Measurements from ENCODE around the gene DHFR2. TPM values are rescaled to one million over a fixed set of nuclear protein-coding genes. Genes with fewer than 3 reads are reported as not detected.
"Not testable (repeated sequence)": the region's sequence is repeated elsewhere in the genome, so short reads cannot be mapped to it uniquely, and the experiment has no call there.

DHFR2 gene
- total and polyA plus RNA-seq, 2 donors (not counting 1 experiment from before 2014, with no cell fraction given): 0.91 to 8.1 TPM

DNA sequence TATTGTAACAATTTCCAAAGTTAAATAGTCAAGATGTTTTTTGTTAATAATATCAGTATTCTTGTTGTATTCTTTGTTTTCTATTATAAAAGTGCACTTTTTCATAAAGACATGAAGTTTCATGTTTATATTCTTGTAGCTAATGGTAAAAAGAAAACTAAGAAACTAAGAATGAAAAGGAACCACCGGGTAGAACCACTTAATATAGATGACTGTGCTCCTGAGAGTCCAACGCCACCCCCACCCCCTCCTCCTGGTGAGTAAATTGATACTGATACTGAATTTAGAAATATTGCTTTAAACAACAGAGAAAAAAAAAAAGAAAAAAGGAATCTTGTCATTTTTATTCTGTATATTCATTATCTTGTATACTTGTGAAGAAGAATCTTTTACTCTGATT lies 13.4 kb downstream of the DHFR2 start:
- H3K36me3 ChIP-seq (replicated peaks in 1 of 2; ENCODE audit: control extremely low read depth in 1 of 2, control insufficient read depth in 1 of 2, extremely low read depth in 1 of 2, insufficient read depth in 2 of 2, low read length in 1 of 2): no peaks in the 10 kb centered on the region
- no peak overlapping the region for H3K9ac ChIP-seq (ENCODE audit: low read length)
- no peak overlapping the region for H3K27ac ChIP-seq (ENCODE audit: low read length in 2 of 2)
- H3K27me3 ChIP-seq (replicated peaks in 1 of 4; ENCODE audit: control extremely low read depth in 1 of 4, control insufficient read depth in 3 of 4, insufficient read depth in 4 of 4, low read length in 3 of 4): no peaks in the 10 kb centered on the region
- no peaks in the 10 kb centered on the region for H3K4me1 Mint-ChIP-seq
- no peaks in the 10 kb centered on the region for H3K79me2 ChIP-seq (ENCODE audit: control insufficient read depth, insufficient read depth, low read length)
- ChIA-PET CTCF (interaction anchor here (0.7 to 1.7 kb wide), 2 partner anchors 11 to 13 kb away, joined by 3 to 5 read pairs; partner anchors contain the start of genes DHFR2 and NSUN3), POLR2A (no interaction called here)
- TF ChIP-seq EZH2 (IDR thresholded peaks at IDR 0.05; ENCODE audit: borderline replicate concordance, insufficient read depth, low read depth, low read length, poor library complexity, severe bottlenecking): no peak
- no peak for TF ChIP-seq CTCF (IDR thresholded peaks at IDR 0.05)
- peaks cover 0 to 4% (median 0%) of the 10 kb centered on the region in 3 donors for H3K9me3 ChIP-seq (ENCODE audit: control extremely low read depth in 1 of 3, control insufficient read depth in 2 of 3, insufficient read depth in 1 of 3, low read length in 2 of 3)
- no peak overlapping the region for H3K4me3 ChIP-seq (ENCODE audit: control extremely low read depth in 1 of 5, extremely low read depth in 1 of 5, insufficient read depth in 1 of 5, low read depth in 2 of 5, low read length in 4 of 5)
- WGBS (ENCODE audit: insufficient coverage): no CpG with 5 or more reads among the region's 2 CpGs
- no peak overlapping the region for H2AFZ ChIP-seq (ENCODE audit: insufficient read depth, low read depth, low read length, poor library complexity, severe bottlenecking)
- no peak overlapping the region for H3K4me3 Mint-ChIP-seq
- H3K27me3 Mint-ChIP-seq: no peaks in the 10 kb centered on the region
- H3K4me2 ChIP-seq (replicated peaks; ENCODE audit: low read depth, low read length, poor library complexity, severe bottlenecking): no peak overlapping the region
- no peaks in the 10 kb centered on the region for H4K20me1 ChIP-seq (ENCODE audit: control insufficient read depth, insufficient read depth, low read length, poor library complexity, severe bottlenecking)
- no peaks in the 10 kb centered on the region for H3K4me1 ChIP-seq (ENCODE audit: control insufficient read depth in 2 of 2, insufficient read depth in 2 of 2, low read length in 2 of 2)
- ATAC-seq (ENCODE audit: low read depth) (no peak), DNase-seq (no peak)
- H3K27ac Mint-ChIP-seq: no peak overlapping the region
- H3K9me3 Mint-ChIP-seq (ENCODE audit: insufficient read depth): no peaks in the 10 kb centered on the region
- intact Hi-C loops (cut with micrococcal nuclease): no loop called here

DNA sequence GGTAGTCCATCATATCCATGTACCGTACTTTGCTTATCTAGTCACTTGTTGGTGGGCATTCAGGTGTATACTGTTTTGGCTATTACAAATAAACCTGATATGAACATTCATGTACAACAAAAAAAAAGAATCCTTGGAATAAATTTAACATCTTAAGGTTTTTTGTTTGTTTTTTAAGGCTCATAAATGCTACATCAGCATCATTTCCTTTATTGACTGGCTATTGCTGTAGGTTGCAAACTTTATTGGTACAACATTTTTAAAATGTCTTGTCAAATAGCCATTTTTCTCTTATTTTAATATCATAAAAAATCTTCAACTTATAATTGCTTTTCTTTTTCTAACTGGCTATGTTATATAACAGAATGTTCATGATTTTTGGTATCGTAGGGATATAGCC lies 16.2 kb downstream of the DHFR2 start:
- no peak overlapping the region for H2AFZ ChIP-seq (ENCODE audit: insufficient read depth, low read depth, low read length, poor library complexity, severe bottlenecking)
- no peaks in the 10 kb centered on the region for H3K27me3 ChIP-seq (replicated peaks in 1 of 4; ENCODE audit: control extremely low read depth in 1 of 4, control insufficient read depth in 3 of 4, insufficient read depth in 4 of 4, low read length in 3 of 4)
- peaks cover 0 to 10% (median 0%) of the 10 kb centered on the region in 3 donors for H3K9me3 ChIP-seq (ENCODE audit: control extremely low read depth in 1 of 3, control insufficient read depth in 2 of 3, insufficient read depth in 1 of 3, low read length in 2 of 3)
- no peaks in the 10 kb centered on the region for H3K4me1 ChIP-seq (ENCODE audit: control insufficient read depth in 2 of 2, insufficient read depth in 2 of 2, low read length in 2 of 2)
- TF ChIP-seq CTCF (IDR thresholded peaks at IDR 0.05) (no peak), EZH2 (IDR thresholded peaks at IDR 0.05; ENCODE audit: borderline replicate concordance, insufficient read depth, low read depth, low read length, poor library complexity, severe bottlenecking) (no peak)
- ATAC-seq (ENCODE audit: low read depth): no peak
- no peaks in the 10 kb centered on the region for H4K20me1 ChIP-seq (ENCODE audit: control insufficient read depth, insufficient read depth, low read length, poor library complexity, severe bottlenecking)
- H3K27ac ChIP-seq (ENCODE audit: low read length in 2 of 2): no peak overlapping the region
- no peak overlapping the region for H3K4me3 ChIP-seq (ENCODE audit: control extremely low read depth in 1 of 5, extremely low read depth in 1 of 5, insufficient read depth in 1 of 5, low read depth in 2 of 5, low read length in 4 of 5)
- WGBS (ENCODE audit: insufficient coverage): no CpG with 5 or more reads among the region's 2 CpGs
- POLR2A ChIA-PET: no interaction called here
- H3K4me2 ChIP-seq (replicated peaks; ENCODE audit: low read depth, low read length, poor library complexity, severe bottlenecking): no peak overlapping the region
- no peaks in the 10 kb centered on the region for H3K79me2 ChIP-seq (ENCODE audit: control insufficient read depth, insufficient read depth, low read length)
- no peak for DNase-seq
- Mint-ChIP-seq H3K27ac (no peak overlapping the region), H3K4me3 (no peak overlapping the region), H3K9me3 (ENCODE audit: insufficient read depth) (no peaks in the 10 kb centered on the region), H3K4me1 (no peaks in the 10 kb centered on the region), H3K27me3 (no peaks in the 10 kb centered on the region)
- no peaks in the 10 kb centered on the region for H3K36me3 ChIP-seq (replicated peaks in 1 of 2; ENCODE audit: control extremely low read depth in 1 of 2, control insufficient read depth in 1 of 2, extremely low read depth in 1 of 2, insufficient read depth in 2 of 2, low read length in 1 of 2)
- intact Hi-C loops (cut with micrococcal nuclease): no loop called here
- H3K9ac ChIP-seq (ENCODE audit: low read length): no peak overlapping the region
- CTCF ChIA-PET: no interaction called here

DNA sequence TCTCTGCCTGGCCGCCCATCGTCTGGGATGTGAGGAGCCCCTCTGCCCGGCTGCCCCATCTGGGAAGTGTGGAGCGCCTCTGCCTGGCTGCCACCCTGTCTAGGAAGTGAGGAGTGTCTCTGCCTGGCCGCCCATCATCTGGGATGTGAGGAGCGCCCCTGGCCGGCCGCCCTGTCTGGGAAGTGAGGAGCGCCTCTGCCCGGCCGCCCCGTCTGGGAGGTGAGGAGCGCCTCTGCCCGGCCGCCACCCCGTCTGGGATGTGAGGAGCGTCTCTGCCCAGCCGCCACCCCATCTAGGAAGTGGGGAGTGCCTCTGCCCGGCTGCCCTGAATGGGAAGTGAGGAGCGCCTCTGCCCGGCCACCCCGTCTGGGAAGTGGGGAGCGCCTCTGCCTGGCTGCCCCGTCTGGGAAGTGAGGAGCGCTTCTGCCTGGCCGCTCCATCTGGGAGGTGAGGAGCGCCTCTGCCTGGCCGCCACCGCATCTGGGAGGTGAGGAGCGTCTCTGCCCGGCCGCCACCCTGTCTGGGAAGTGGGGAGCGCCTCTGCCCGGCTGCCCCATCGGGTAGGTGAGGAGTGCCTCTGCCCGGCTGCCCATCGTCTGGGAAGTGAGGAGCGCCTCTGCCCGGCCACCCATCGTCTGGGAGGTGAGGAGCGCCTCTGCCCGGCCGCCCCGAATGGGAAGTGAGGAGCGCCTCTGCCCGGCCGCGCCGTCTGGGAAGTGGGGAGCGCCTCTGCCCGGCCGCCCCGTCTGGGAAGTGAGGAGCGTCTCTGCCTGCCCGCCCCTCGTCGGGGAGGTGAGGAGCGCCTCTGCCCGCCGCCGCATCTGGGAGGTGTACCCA lies 18.4 kb downstream of the DHFR2 start:
- H3K27ac ChIP-seq (ENCODE audit: low read length in 2 of 2); H3K4me1 Mint-ChIP-seq; H3K27me3 ChIP-seq (replicated peaks in 1 of 4; ENCODE audit: control extremely low read depth in 1 of 4, control insufficient read depth in 3 of 4, insufficient read depth in 4 of 4, low read length in 3 of 4); H3K9me3 Mint-ChIP-seq (ENCODE audit: insufficient read depth); CTCF ChIA-PET; H3K4me2 ChIP-seq (replicated peaks; ENCODE audit: low read depth, low read length, poor library complexity, severe bottlenecking); H3K27me3 Mint-ChIP-seq; H3K27ac Mint-ChIP-seq; intact Hi-C loops (cut with micrococcal nuclease); H3K4me1 ChIP-seq (ENCODE audit: control insufficient read depth in 2 of 2, insufficient read depth in 2 of 2, low read length in 2 of 2); H3K9ac ChIP-seq (ENCODE audit: low read length); ATAC-seq (ENCODE audit: low read depth); H4K20me1 ChIP-seq (ENCODE audit: control insufficient read depth, insufficient read depth, low read length, poor library complexity, severe bottlenecking); H3K4me3 Mint-ChIP-seq; H3K4me3 ChIP-seq (ENCODE audit: control extremely low read depth in 1 of 5, extremely low read depth in 1 of 5, insufficient read depth in 1 of 5, low read depth in 2 of 5, low read length in 4 of 5); H2AFZ ChIP-seq (ENCODE audit: insufficient read depth, low read depth, low read length, poor library complexity, severe bottlenecking); H3K36me3 ChIP-seq (replicated peaks in 1 of 2; ENCODE audit: control extremely low read depth in 1 of 2, control insufficient read depth in 1 of 2, extremely low read depth in 1 of 2, insufficient read depth in 2 of 2, low read length in 1 of 2); H3K79me2 ChIP-seq (ENCODE audit: control insufficient read depth, insufficient read depth, low read length); DNase-seq; POLR2A ChIA-PET: not testable (repeated sequence)
- peaks cover 0 to 10% (median 0%) of the 10 kb centered on the region in 3 donors for H3K9me3 ChIP-seq (ENCODE audit: control extremely low read depth in 1 of 3, control insufficient read depth in 2 of 3, insufficient read depth in 1 of 3, low read length in 2 of 3)
- WGBS (ENCODE audit: insufficient coverage): 97% methylated on average over 42 of the region's 61 CpGs
